RCC 7860 (cell line): ENCODE measurements around the gene S100Z.
"Not testable (repeated sequence)": the region's sequence is repeated elsewhere in the genome, so short reads cannot be mapped to it uniquely, and the experiment has no call there.

Experiments used
- DNase-seq: peaks from one replicate; pipeline ENCODE4 v3.0.0-alpha.2; 2015; ENCODE audit warnings: low spot score
- FAIRE-seq: peaks from 2 replicates; lab custom pipeline; 2012; peaks lifted over from hg19 to GRCh38; lab: Jason Lieb, UNC

The S100Z gene

GRCh38 chr5:76867827-76868693, 18.2 kb downstream of the S100Z start:
- FAIRE-seq (no peak), DNase-seq (peak; percentile 30)

GRCh38 chr5:76870046-76870445, 20.2 kb downstream of the S100Z start:
- DNase-seq: no peak
- no peak for FAIRE-seq

- FAIRE-seq: no peak
Observed at GRCh38 chr5:76874088-76874581, 24.3 kb downstream of the S100Z start.

GRCh38 chr5:76888733-76889300, 39.0 kb downstream of the S100Z start:
- DNase-seq: no peak
- FAIRE-seq: no peak

More at GRCh38 chr5:76874088-76874581, 24.3 kb downstream of the S100Z start:
- no peak for DNase-seq

- DNase-seq: no peak
- FAIRE-seq: no peak
Observed at GRCh38 chr5:76893294-76893693, 43.5 kb downstream of the S100Z start.

GRCh38 chr5:76896196-76896595, 46.4 kb downstream of the S100Z start:
- no peak for FAIRE-seq
- DNase-seq: no peak

- FAIRE-seq (no peak), DNase-seq (no peak)
Observed at GRCh38 chr5:76901522-76901921, 51.7 kb downstream of the S100Z start.

GRCh38 chr5:76908166-76908565, 58.4 kb downstream of the S100Z start:
- FAIRE-seq (no peak), DNase-seq (no peak)

- not testable (repeated sequence) for FAIRE-seq, DNase-seq
Observed at GRCh38 chr5:76910344-76910933, 60.6 kb downstream of the S100Z start.

- not testable (repeated sequence) for DNase-seq, FAIRE-seq
Observed at GRCh38 chr5:76914671-76915070, 64.9 kb downstream of the S100Z start.

- DNase-seq: no peak
- no peak for FAIRE-seq
Observed at GRCh38 chr5:76918539-76918938, 68.7 kb downstream of the S100Z start.

GRCh38 chr5:76920491-76920890, 70.7 kb downstream of the S100Z start:
- DNase-seq (no peak), FAIRE-seq (no peak)

- FAIRE-seq: no peak
- no peak for DNase-seq
Observed at GRCh38 chr5:76926329-76927105, 76.7 kb downstream of the S100Z start.

GRCh38 chr5:76927961-76928360, 78.1 kb downstream of the S100Z start:
- FAIRE-seq (no peak), DNase-seq (no peak)

- FAIRE-seq (no peak), DNase-seq (no peak)
Observed at GRCh38 chr5:76930083-76930482, 80.3 kb downstream of the S100Z start.

- FAIRE-seq (no peak), DNase-seq (no peak)
Observed at GRCh38 chr5:76938177-76938576, 88.4 kb downstream of the S100Z start.

GRCh38 chr5:76941000-76941399, 91.2 kb downstream of the S100Z start:
- FAIRE-seq (no peak), DNase-seq (no peak)

- no peak for DNase-seq
Observed at GRCh38 chr5:76941442-76941841, 91.6 kb downstream of the S100Z start.

GRCh38 chr5:76942581-76942980, 92.8 kb downstream of the S100Z start:
- no peak for FAIRE-seq
- DNase-seq: no peak

More at GRCh38 chr5:76941442-76941841, 91.6 kb downstream of the S100Z start:
- FAIRE-seq: no peak

- DNase-seq (no peak), FAIRE-seq (no peak)
Observed at GRCh38 chr5:76943006-76943405, 93.2 kb downstream of the S100Z start.

GRCh38 chr5:76944638-76945037, 94.8 kb downstream of the S100Z start:
- FAIRE-seq (no peak), DNase-seq (no peak)
